ENCODE measurements around the gene TPM3. TPM values are rescaled to one million over a fixed set of nuclear protein-coding genes. Genes with fewer than 3 reads are reported as not detected.
A peak's percentile ranks its signal among the peaks of the same experiment; 100 is the strongest.

Gene TPM3
- total RNA-seq, 1 experiment from 2014 or later, result 681 TPM

DNA sequence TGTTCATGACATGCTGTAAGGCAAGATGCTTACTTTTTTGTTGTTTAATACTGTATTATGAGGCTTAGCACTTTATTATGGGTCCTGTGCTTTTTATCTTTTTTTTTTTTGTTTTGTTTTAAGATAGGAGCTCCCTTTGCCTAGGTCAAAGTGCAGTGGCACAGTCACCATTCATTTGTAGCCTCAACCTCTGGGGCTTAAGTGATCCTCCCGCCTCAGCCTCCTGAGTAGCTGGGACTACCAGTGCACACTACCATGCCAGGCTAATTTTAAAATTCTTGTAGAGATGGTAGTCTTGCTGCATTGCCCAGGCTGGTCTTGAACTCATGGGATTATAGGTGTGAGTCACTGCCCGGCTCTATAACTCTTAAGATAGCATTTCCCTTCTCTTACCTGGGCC, 33.5 kb upstream of the TPM3 start:
- Mint-ChIP-seq H3K27me3 (ENCODE audit: insufficient read depth, unreplicated experiment) (no peaks in the 10 kb centered on the region), H3K27ac (ENCODE audit: unreplicated experiment) (no peak overlapping the region), H3K9me3 (ENCODE audit: unreplicated experiment) (no peaks in the 10 kb centered on the region), H3K4me3 (ENCODE audit: unreplicated experiment) (no peak overlapping the region), H3K4me1 (ENCODE audit: low read depth, unreplicated experiment) (peaks cover 6% of the 10 kb centered on the region), H3K36me3 (ENCODE audit: insufficient read depth, unreplicated experiment) (peaks cover 62% of the 10 kb centered on the region)
- no TSS peak for BruUV-seq (replicated peaks)
- ChIA-PET POLR2A (interaction anchor here (0.5 kb wide), 1 partner anchor 302 kb away, joined by 3 read pairs; no protein-coding TSS in a partner anchor), CTCF (no interaction called here)
- H3K4me1 ChIP-seq, result peaks cover 21% of the 10 kb centered on the region; the same call in 1 of the 2 replicates
- H3K9me3 ChIP-seq, result no peaks in the 10 kb centered on the region
- intact Hi-C loops (cut with micrococcal nuclease; ENCODE audit: unreplicated experiment), result no loop called here
- H3K27me3 ChIP-seq (replicated peaks; ENCODE audit: control insufficient read depth, insufficient read depth, low read length), result no peaks in the 10 kb centered on the region
- no peak overlapping the region for H3K4me3 ChIP-seq (ENCODE audit: low read depth, low read length)
- H3K36me3 ChIP-seq (ENCODE audit: control insufficient read depth, insufficient read depth, low read length), result peaks cover 2% of the 10 kb centered on the region
- DNase-seq, result no peak
- TF ChIP-seq, protein P1, sequence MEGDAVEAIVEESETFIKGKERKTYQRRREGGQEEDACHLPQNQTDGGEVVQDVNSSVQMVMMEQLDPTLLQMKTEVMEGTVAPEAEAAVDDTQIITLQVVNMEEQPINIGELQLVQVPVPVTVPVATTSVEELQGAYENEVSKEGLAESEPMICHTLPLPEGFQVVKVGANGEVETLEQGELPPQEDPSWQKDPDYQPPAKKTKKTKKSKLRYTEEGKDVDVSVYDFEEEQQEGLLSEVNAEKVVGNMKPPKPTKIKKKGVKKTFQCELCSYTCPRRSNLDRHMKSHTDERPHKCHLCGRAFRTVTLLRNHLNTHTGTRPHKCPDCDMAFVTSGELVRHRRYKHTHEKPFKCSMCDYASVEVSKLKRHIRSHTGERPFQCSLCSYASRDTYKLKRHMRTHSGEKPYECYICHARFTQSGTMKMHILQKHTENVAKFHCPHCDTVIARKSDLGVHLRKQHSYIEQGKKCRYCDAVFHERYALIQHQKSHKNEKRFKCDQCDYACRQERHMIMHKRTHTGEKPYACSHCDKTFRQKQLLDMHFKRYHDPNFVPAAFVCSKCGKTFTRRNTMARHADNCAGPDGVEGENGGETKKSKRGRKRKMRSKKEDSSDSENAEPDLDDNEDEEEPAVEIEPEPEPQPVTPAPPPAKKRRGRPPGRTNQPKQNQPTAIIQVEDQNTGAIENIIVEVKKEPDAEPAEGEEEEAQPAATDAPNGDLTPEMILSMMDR (IDR thresholded peaks at IDR 0.05; ENCODE audit: insufficient read depth in 1 of 2, low read depth in 1 of 2, low read length in 1 of 2, severe bottlenecking in 1 of 2, unreplicated experiment in 1 of 2), result no peak

DNA sequence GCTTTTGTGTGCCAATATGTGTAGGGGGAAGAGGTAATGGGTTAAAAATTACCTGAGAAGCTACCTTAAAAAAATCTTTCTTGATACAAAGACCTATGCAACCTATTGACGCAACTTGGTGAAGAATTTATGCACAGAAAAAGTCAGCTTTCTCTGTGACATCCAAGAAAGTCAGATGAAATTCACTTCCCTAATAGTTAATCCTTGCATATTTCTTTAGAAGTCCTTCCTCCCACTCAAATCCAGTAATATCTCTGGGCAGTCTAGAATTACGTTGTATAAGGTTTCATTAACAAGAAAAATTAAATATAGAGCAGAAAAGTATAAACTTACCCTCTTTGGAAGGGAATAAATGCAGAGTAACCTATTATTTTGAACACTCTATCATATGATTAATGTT, 31.7 kb upstream of the TPM3 start:
- no peak overlapping the region for H3K4me3 Mint-ChIP-seq (ENCODE audit: unreplicated experiment)
- Histone ChIP-seq H3K27me3 (replicated peaks; ENCODE audit: control insufficient read depth, insufficient read depth, low read length) (no peaks in the 10 kb centered on the region), H3K4me3 (ENCODE audit: low read depth, low read length) (no peak overlapping the region), H3K4me1 (peaks cover 26% of the 10 kb centered on the region), H3K36me3 (ENCODE audit: control insufficient read depth, insufficient read depth, low read length) (peaks cover 2% of the 10 kb centered on the region), H3K9me3 (no peaks in the 10 kb centered on the region)
- H3K27ac Mint-ChIP-seq (ENCODE audit: unreplicated experiment), result peak overlapping the region; percentile 73
- no peaks in the 10 kb centered on the region for H3K27me3 Mint-ChIP-seq (ENCODE audit: insufficient read depth, unreplicated experiment)
- peaks cover 66% of the 10 kb centered on the region for H3K36me3 Mint-ChIP-seq (ENCODE audit: insufficient read depth, unreplicated experiment)
- intact Hi-C loops (cut with micrococcal nuclease; ENCODE audit: unreplicated experiment), result no loop called here
- CTCF ChIA-PET, result no interaction called here
- TF ChIP-seq, protein P1 (IDR thresholded peaks at IDR 0.05; ENCODE audit: insufficient read depth in 1 of 2, low read depth in 1 of 2, low read length in 1 of 2, severe bottlenecking in 1 of 2, unreplicated experiment in 1 of 2), result no peak
- DNase-seq, result no peak
- H3K9me3 Mint-ChIP-seq (ENCODE audit: unreplicated experiment), result no peaks in the 10 kb centered on the region
- POLR2A ChIA-PET, result no interaction called here
- no TSS peak for BruUV-seq (replicated peaks)
- H3K4me1 Mint-ChIP-seq (ENCODE audit: low read depth, unreplicated experiment), result peaks cover 12% of the 10 kb centered on the region

DNA sequence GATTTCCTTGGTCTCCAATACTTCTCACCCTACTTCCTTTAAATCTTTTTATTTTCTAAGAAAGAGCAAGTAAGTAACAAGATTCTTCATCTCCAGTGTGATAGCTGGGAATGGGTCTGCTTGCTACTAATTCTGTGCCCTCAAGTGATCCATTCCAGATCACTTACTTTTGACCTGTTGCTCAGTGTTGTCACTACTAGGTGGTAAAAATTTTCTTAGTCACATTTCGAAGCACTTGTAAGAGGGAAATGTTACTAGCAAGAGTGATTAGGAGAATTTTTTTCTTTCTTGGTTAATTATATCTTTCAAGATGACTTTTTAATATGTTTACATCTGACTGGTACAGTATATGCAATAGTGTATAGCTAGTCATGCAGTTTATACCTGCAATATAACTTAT, 31.0 kb upstream of the TPM3 start:
- ChIA-PET POLR2A (interaction anchor here (0.6 kb wide), 1 partner anchor 85 kb away, joined by 4 read pairs; no protein-coding TSS in a partner anchor), CTCF (no interaction called here)
- Mint-ChIP-seq H3K36me3 (ENCODE audit: insufficient read depth, unreplicated experiment) (peaks cover 66% of the 10 kb centered on the region), H3K4me1 (ENCODE audit: low read depth, unreplicated experiment) (peaks cover 15% of the 10 kb centered on the region), H3K4me3 (ENCODE audit: unreplicated experiment) (peak overlapping the region; percentile 94), H3K9me3 (ENCODE audit: unreplicated experiment) (no peaks in the 10 kb centered on the region), H3K27ac (ENCODE audit: unreplicated experiment) (peak overlapping the region; percentile 73), H3K27me3 (ENCODE audit: insufficient read depth, unreplicated experiment) (no peaks in the 10 kb centered on the region)
- Histone ChIP-seq H3K4me1 (peaks cover 31% of the 10 kb centered on the region), H3K27me3 (replicated peaks; ENCODE audit: control insufficient read depth, insufficient read depth, low read length) (no peaks in the 10 kb centered on the region), H3K4me3 (ENCODE audit: low read depth, low read length) (no peak overlapping the region), H3K9me3 (no peaks in the 10 kb centered on the region), H3K36me3 (ENCODE audit: control insufficient read depth, insufficient read depth, low read length) (peaks cover 3% of the 10 kb centered on the region)
- DNase-seq, result no peak
- BruUV-seq (replicated peaks), result no TSS peak
- TF ChIP-seq, protein P1 (IDR thresholded peaks at IDR 0.05; ENCODE audit: insufficient read depth in 1 of 2, low read depth in 1 of 2, low read length in 1 of 2, severe bottlenecking in 1 of 2, unreplicated experiment in 1 of 2), result no peak
- intact Hi-C loops (cut with micrococcal nuclease; ENCODE audit: unreplicated experiment), result loop anchor here (1.0 kb wide), 1 partner anchor 14 kb away; no protein-coding TSS in a partner anchor
